Measurements from ENCODE around the gene CWC22.
A peak's percentile ranks its signal among the peaks of the same experiment; 100 is the strongest.

- TF ChIP-seq CTCF (IDR thresholded peaks at IDR 0.05) (peak; percentile 70 to 82 (median 78)), POLR2A (IDR thresholded peaks at IDR 0.05) (no peak)
Measured at GRCh38 chr2:179936654-179937053, 70.4 kb downstream of the CWC22 start.
